D721Med (cell line): ENCODE measurements around the gene NDST4.
"Not testable (repeated sequence)": the region's sequence is repeated elsewhere in the genome, so short reads cannot be mapped to it uniquely, and the experiment has no call there.

Experiments used
- DNase-seq: peaks from one replicate; pipeline ENCODE4 v3.0.0; 2011; ENCODE audit warnings: low spot score; ENCODE audit not compliant: insufficient read length
- FAIRE-seq: peaks from 2 replicates; lab custom pipeline; 2011; peaks lifted over from hg19 to GRCh38; lab: Jason Lieb, UNC
- TF ChIP-seq, protein P1 (sequence below): IDR thresholded peaks from 2 replicates; pipeline ENCODE4 v1.5.1; 2012; ENCODE audit warnings: mild to moderate bottlenecking, control low read depth; ENCODE audit not compliant: insufficient read depth; ENCODE audit errors: missing control alignments

Gene NDST4

GRCh38 chr4:114998316-114998715, 115.1 kb downstream of the NDST4 start:
- FAIRE-seq, result no peak
- DNase-seq, result no peak
- TF ChIP-seq, protein P1, sequence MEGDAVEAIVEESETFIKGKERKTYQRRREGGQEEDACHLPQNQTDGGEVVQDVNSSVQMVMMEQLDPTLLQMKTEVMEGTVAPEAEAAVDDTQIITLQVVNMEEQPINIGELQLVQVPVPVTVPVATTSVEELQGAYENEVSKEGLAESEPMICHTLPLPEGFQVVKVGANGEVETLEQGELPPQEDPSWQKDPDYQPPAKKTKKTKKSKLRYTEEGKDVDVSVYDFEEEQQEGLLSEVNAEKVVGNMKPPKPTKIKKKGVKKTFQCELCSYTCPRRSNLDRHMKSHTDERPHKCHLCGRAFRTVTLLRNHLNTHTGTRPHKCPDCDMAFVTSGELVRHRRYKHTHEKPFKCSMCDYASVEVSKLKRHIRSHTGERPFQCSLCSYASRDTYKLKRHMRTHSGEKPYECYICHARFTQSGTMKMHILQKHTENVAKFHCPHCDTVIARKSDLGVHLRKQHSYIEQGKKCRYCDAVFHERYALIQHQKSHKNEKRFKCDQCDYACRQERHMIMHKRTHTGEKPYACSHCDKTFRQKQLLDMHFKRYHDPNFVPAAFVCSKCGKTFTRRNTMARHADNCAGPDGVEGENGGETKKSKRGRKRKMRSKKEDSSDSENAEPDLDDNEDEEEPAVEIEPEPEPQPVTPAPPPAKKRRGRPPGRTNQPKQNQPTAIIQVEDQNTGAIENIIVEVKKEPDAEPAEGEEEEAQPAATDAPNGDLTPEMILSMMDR, result no peak

DNA sequence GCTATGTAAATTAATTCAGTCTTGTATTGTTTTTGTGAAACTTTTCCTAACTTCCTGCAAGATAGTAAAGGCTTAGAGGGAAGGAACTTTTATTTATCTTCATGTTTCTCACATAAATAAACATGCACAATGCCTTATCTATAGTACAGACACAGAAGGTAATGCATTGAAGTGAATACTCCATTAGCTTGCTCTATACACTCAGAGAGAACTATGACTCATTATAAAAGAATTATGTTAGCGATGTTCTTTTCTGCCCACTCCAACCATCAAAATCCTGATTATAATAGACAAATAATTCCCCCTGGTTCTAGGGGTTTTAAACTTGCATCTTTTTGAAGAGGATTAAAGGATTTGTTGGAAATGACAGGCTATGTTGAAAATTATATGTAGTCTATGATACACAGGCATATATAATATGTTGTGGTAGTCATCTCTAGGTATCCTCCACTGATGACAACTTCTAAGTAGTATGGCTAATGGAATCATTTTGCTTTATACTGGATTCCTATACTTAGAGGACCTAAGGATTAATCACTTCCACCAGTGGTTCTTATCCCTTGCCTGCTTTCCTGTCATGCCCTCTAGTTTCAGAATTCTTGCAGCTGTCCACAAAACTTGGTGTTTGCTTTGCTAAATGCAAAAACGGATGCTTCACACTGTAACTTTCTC, 115.7 kb downstream of the NDST4 start:
- TF ChIP-seq, protein P1, result no peak
- DNase-seq (no peak), FAIRE-seq (no peak)

- FAIRE-seq (no peak), DNase-seq (no peak)
- TF ChIP-seq, protein P1, result no peak
Measured at GRCh38 chr4:114986133-114986532, 127.3 kb downstream of the NDST4 start.

- TF ChIP-seq, protein P1, result no peak
- FAIRE-seq (no peak), DNase-seq (no peak)
Measured at GRCh38 chr4:114980932-114981708, 132.3 kb downstream of the NDST4 start.

DNA sequence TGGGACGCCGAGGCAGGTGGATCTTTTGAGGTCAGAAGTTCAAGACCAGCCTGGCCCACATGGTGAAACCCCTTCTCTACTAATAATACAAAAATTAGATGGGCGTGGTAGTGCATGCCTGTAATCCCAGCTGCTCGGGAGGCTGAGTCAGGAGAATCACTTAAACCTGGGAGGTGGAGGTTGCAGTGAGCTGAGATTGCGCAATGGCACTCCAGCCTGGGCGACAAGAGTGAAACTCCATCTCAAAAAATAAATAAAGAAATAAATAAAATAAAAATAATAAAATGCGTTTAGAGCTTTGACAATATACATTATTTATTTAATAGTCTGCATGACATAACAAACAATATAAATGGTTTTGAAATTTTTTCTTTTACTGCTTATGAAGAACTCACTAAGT, 133.0 kb downstream of the NDST4 start:
- not testable (repeated sequence) for DNase-seq, FAIRE-seq

- TF ChIP-seq, protein P1, result no peak
- DNase-seq, result no peak
- no peak for FAIRE-seq
Measured at GRCh38 chr4:114976901-114977300, 136.5 kb downstream of the NDST4 start.

DNA sequence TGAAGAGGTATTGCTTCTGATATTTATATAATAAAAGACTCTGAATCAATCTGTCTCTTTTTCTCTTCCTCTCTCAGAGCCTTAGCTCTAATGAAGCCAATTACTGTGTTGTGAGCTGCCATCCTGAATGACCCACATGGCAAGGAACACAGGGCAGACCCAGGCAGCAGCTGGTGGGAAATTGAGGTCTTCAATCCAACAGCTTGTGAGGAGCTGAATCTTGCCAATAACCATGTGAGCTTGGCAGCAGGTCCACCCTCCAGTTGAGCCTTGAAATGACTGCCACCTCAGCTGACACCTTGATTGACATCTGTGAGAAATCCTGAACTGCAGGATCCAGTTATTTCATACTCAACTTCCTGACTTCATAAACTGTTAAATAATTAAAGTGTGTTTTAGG, 149.4 kb downstream of the NDST4 start:
- TF ChIP-seq, protein P1, result no peak
- no peak for FAIRE-seq
- DNase-seq, result no peak
